Uterus (tissue), 4 donors: Measurements from ENCODE around the gene DEDD2. TPM values are rescaled to one million over a fixed set of nuclear protein-coding genes. Genes with fewer than 3 reads are reported as not detected.

Experiments used
- DNase-seq, 2 donors: peaks; one replicate each; pipeline ENCODE4 v3.0.0-alpha.2; 2019 to 2020
- H3K27ac ChIP-seq, 2 donors: fragments of 200-600 bp; sonication (generic); 1 replicate in 1 of 2; 2 replicates in 1 of 2; pipeline ENCODE4 v1.5.1; 2016 to 2018
- H3K27me3 ChIP-seq, 2 donors: fragments of 200-600 bp; sonication (generic); one replicate each; pipeline ENCODE4 v1.5.1; 2018 to 2019; ENCODE audit warnings: control low read depth in 1 of 2
- H3K36me3 ChIP-seq, 2 donors: fragments of 200-600 bp; sonication (generic); one replicate each; pipeline ENCODE4 v1.5.1; 2019; ENCODE audit warnings: control low read depth in 1 of 2
- H3K4me1 ChIP-seq, 2 donors: fragments of 200-600 bp; sonication (generic); one replicate each; pipeline ENCODE4 v1.5.1; 2018 to 2019; ENCODE audit warnings: control low read depth in 1 of 2
- H3K4me3 ChIP-seq, 2 donors: fragments of 200-600 bp; sonication (generic); 1 replicate in 1 of 2; 2 replicates in 1 of 2; pipeline ENCODE4 v1.5.1; 2018 to 2019; ENCODE audit warnings: mild to moderate bottlenecking in 1 of 2
- H3K9me3 ChIP-seq, 2 donors: fragments of 200-600 bp; sonication (generic); one replicate each; pipeline ENCODE4 v1.5.1; 2019; ENCODE audit warnings: control low read depth in 1 of 2
- POLR2A ChIP-seq, 2 donors: fragments of 450-650 bp; IDR thresholded peaks; one replicate each; pipeline ENCODE4 v1.6.1; 2016; ENCODE audit warnings: antibody characterized with exemption in 2 of 2, mild to moderate bottlenecking in 1 of 2, moderate library complexity in 1 of 2
- intact Hi-C: fragments of 100-400 bp; cut with DNase I; formaldehyde crosslinking; loops from one replicate; pipeline ENCODE4 v1.15.1; 2023; ENCODE audit warnings: low total_unique reads
- total RNA-seq, 4 donors: library from RNA; depleted of rRNA in 3 of 4; stranded (reverse); fragments of >200 nt in 3 of 4; gene quantifications; one replicate each; pipeline versions ENCODE4 v1.1.0 to v1.2.4, GENCODE V29; 2014 to 2023
- TF ChIP-seq, protein P1 (sequence below), 4 experiments: fragments of 200-600 bp in 2 of 4; fragments of 450-650 bp in 2 of 4; sonication (generic) in 2 of 4; IDR thresholded peaks; one replicate each; pipeline ENCODE4 v1.5.1; 2016 to 2019; ENCODE audit warnings: antibody characterized with exemption in 4 of 4, mild to moderate bottlenecking in 2 of 4, moderate library complexity in 1 of 4
- donor health status: DM: yes; HTN: yes; CAD: no.

DEDD2 gene
- total RNA-seq, 4 donors from 2014 or later = 8.2 to 127 (median 23.0) TPM

DNA sequence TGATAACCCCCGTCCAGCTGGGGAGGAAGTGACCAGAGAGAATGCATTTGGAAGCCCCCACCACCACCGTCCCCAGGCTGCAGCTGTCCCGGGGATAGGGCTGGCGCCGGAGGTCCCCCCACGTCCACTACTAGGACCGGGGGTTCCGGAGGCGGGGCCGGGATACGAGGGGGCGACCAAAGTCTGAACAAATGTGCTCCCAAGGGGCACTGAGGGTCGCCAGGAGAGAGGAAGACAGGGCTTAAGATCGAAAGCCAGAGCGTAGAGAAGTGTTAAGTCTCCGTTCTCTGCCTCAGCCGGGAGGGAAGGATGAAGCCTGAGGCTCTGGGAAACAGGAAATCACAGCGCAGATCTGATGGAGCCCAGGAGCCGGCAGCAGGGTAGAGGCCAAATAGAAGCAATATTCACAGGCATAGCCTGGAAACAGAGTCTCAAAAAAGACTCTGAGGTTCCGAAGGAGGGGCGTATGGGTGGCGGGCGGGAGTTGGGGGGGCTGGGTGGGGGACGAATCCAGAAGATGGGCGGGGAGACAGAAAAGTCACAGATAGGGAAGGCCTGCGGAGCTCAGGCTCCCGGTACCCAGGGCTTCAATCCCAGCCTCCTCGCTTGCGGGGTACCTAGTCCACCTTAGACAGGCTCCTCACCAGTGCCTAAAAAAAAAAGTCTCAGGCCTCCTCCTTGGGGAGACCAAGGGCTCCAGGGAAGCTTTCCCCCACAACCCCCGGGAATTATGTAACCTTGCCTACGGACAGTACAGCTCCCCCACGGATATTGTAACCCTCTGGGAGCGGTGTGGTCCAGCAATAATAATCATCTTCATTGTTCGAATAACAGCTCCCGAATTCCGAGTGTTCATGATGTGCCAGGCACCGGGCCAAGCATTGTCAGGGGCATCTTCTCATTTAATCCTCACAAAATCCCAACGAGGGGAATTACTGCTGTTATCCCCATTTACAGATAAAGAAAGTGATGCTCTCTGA is 38.6 kb upstream of the DEDD2 start:
- H3K4me1 ChIP-seq = peaks cover 7 to 10% of the 10 kb centered on the region in 2 donors
- H3K4me3 ChIP-seq = peak overlapping the region; percentile 85 to 88
- peak overlapping the region; percentile 99 to 100 for H3K27ac ChIP-seq
- TF ChIP-seq, protein P1, sequence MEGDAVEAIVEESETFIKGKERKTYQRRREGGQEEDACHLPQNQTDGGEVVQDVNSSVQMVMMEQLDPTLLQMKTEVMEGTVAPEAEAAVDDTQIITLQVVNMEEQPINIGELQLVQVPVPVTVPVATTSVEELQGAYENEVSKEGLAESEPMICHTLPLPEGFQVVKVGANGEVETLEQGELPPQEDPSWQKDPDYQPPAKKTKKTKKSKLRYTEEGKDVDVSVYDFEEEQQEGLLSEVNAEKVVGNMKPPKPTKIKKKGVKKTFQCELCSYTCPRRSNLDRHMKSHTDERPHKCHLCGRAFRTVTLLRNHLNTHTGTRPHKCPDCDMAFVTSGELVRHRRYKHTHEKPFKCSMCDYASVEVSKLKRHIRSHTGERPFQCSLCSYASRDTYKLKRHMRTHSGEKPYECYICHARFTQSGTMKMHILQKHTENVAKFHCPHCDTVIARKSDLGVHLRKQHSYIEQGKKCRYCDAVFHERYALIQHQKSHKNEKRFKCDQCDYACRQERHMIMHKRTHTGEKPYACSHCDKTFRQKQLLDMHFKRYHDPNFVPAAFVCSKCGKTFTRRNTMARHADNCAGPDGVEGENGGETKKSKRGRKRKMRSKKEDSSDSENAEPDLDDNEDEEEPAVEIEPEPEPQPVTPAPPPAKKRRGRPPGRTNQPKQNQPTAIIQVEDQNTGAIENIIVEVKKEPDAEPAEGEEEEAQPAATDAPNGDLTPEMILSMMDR (IDR thresholded peaks at IDR 0.05) = no peak
- peak in 1 of 2 donors; percentile 22 for TF ChIP-seq POLR2A (IDR thresholded peaks at IDR 0.05)
- intact Hi-C loops = no loop called here
- no peaks in the 10 kb centered on the region for H3K9me3 ChIP-seq
- DNase-seq = peak; percentile 62 to 66
- H3K27me3 ChIP-seq = no peaks in the 10 kb centered on the region
- no peaks in the 10 kb centered on the region for H3K36me3 ChIP-seq

DNA sequence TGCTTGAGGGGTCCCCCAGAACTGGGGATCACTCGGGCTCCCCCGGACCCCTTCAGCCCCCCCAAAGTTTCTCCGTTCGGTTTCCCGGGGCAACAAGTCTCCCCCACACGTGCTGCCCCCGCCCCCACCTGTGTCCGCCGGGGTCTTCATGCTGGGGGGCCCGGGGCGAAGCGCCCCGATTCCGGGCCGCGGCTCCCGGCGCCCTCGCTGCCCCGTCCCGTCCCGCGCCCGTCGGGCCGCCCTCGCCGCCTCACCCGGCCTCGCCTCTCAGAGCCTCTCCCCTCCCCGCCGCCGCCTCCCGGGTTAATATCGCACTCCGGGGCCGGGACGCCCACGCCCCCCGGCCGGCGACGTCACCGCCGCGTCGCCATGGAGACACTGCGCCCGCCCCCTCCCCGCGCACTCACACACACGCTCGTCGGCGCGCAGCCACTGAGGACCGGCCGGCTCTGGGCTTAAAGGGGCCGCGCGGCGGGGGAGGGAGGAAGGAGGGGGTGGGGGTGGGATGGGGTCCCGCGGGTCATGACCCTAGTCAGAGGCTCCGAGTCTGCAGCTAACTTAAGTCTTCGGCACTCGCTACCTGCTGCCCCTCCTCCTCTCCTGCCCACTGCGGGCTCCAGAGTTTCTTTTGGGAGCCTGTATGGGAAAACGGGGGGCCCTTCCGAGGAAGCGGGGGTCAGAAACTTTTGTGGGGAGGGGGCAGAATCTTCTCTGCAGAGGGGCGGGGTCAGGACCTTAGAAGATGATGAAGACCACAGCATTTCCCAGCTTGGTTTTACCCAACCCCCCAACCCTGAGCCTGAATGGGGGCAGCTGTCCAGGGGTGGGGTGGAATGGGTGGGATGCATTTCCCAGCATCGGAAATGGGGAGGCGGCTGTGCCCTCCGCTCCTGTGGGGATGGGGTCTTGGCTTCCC is 37.6 kb upstream of the DEDD2 start, which contains the start of gene ERF:
ERF (minus strand) TSS at position 279 of the 916 bp plus-strand sequence; CDS start at position 150, 129 bp downstream.
- Histone ChIP-seq H3K4me3 (peak within 1 kb of the TSS; percentile 85 to 88), H3K9me3 (no peaks in the 10 kb centered on the region), H3K27me3 (no peaks in the 10 kb centered on the region), H3K4me1 (peaks cover 7 to 17% of the 10 kb centered on the region in 2 donors), H3K27ac (peak within 1 kb of the TSS; percentile 99 to 100), H3K36me3 (no peaks in the 10 kb centered on the region)
- intact Hi-C loops = no loop called here
- TF ChIP-seq, protein P1 (IDR thresholded peaks at IDR 0.05) = peak in 2 of 4 experiments; percentile 17 to 37
- peak; percentile 98 to 100 for TF ChIP-seq POLR2A (IDR thresholded peaks at IDR 0.05)
- DNase-seq = peak; percentile 93 to 95

DNA sequence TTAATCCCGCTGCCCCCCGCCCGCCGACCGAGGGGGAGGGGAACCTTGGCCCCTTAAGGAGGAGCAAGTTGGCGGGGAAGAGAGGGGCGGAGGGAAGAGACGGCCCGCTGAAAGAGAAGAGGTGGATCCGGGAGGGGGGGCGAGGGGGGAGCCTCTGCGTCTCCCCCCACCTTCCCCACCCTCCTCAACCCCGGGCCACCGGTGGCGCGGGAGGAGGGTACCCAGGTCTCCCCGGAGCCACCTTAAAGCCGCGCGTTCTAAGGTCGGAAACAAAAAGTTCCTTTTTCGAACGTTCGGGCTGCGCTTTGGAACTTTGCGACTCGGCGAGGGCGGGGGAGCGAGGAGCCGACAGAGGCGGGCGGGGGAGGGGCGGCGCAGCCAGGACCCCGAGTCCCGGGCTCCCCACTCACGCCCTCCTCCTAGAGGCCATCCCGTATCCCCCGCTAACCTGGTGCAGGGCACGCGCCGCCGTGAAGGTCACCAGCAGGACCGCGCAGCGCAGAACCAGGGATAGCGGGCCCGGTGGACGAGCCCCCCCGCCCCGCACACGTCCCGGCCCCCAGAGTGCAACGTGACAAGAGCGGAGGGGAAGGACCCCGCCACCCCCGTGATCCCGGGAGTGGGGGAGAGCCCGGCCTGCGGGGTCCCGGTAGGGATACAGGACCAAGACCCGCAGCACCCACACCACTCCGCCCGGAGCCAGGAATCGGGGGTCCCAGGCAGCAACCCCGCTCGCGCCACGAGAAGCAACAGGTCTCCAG is 36.8 kb upstream of the DEDD2 start:
- Histone ChIP-seq H3K9me3 (no peaks in the 10 kb centered on the region), H3K4me1 (peaks cover 7 to 18% of the 10 kb centered on the region in 2 donors), H3K4me3 (peak overlapping the region; percentile 85 to 88), H3K27me3 (no peaks in the 10 kb centered on the region), H3K27ac (peak overlapping the region; percentile 99 to 100), H3K36me3 (no peaks in the 10 kb centered on the region)
- TF ChIP-seq, protein P1 (IDR thresholded peaks at IDR 0.05) = peak in 1 of 4 experiments; percentile 18
- peak in 1 of 2 donors; percentile 8 for TF ChIP-seq POLR2A (IDR thresholded peaks at IDR 0.05)
- intact Hi-C loops = no loop called here
- peak; percentile 76 to 83 for DNase-seq

DNA sequence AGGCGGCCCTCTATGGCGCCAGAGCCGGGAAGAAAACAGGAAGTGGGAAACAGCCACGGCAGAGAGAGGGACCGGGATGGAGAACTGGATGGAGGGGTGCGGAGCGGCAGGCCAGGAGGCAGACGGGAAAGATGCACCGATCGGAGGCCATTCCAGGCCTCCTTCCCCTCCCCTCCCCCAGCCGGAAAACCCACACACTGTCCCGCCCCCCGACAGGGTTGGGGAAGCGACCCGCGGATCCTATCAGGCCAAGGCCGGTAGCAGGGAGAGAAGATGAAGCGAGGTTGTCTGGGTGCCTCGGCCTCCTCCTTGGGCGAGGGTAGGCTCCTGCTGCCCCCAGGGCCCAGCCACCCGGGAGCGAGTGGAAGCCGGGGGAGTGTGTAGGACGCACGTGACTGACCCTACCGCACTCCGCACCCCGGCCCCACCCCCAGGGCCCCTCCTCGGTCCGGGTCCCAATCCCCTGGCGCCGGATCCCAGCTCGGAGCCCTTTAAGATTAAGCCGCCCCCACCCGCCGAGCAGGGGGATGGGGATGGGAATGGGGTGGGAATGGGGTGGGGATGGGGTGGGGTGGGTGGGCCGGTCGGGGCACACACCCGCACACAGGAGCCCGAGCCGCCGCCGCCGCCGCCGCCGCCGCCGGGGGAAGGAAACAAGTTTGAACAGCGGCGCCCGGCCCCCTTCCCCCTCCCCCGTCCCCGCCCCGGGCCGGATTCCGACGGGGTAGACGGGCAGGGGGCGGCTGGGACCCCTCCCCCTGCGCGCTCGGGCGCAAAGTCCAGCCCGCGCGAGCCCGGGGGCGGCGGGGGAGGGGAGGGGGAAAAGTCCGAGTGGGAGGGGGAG is 36.0 kb upstream of the DEDD2 start:
- Histone ChIP-seq H3K27ac (peak overlapping the region; percentile 99 to 100), H3K9me3 (no peaks in the 10 kb centered on the region), H3K27me3 (no peaks in the 10 kb centered on the region), H3K4me3 (peak overlapping the region; percentile 85 to 88), H3K4me1 (peaks cover 7 to 18% of the 10 kb centered on the region in 2 donors), H3K36me3 (no peaks in the 10 kb centered on the region)
- peak; percentile 71 to 74 for DNase-seq
- TF ChIP-seq, protein P1 (IDR thresholded peaks at IDR 0.05) = no peak
- peak in 1 of 2 donors; percentile 34 for TF ChIP-seq POLR2A (IDR thresholded peaks at IDR 0.05)
- intact Hi-C loops = no loop called here
